HepG2 (cell line): ENCODE measurements around the gene CAMTA1.

Experiments used
- EZH2 ChIP-seq: conservative IDR thresholded peaks from 2 replicates; pipeline ENCODE4 v1.6.1; 2012; ENCODE audit warnings: mild to moderate bottlenecking, low read depth, low read length, moderate library complexity
- FOXK1 ChIP-seq: sonication (generic); formaldehyde crosslinking; IDR thresholded peaks from 2 replicates; pipeline ENCODE4 v1.4.0; 2020; ENCODE audit warnings: low read depth, missing genetic modification reagents, borderline replicate concordance
- HDAC2 ChIP-seq: sonication (generic); formaldehyde crosslinking; IDR thresholded peaks from 2 replicates; pipeline ENCODE4 v1.4.0; 2020; ENCODE audit warnings: missing genetic modification reagents
- JUNB ChIP-seq: sonication (generic); formaldehyde crosslinking; IDR thresholded peaks from 2 replicates; pipeline ENCODE4 v1.8.0; 2022; ENCODE audit warnings: missing genetic modification reagents, mild to moderate bottlenecking, borderline replicate concordance
- PAX8 ChIP-seq: sonication (generic); formaldehyde crosslinking; IDR thresholded peaks from 2 replicates; pipeline ENCODE4 v1.8.0; 2022; ENCODE audit warnings: mild to moderate bottlenecking, missing genetic modification reagents, borderline replicate concordance
- SRSF1 ChIP-seq: fragments of 200-400 bp; formaldehyde crosslinking; optimal IDR thresholded peaks from 2 replicates; pipeline ENCODE3; 2017; ENCODE audit warnings: mild to moderate bottlenecking, low read depth, low read length, moderate library complexity
- TCF7L2 ChIP-seq: IDR thresholded peaks from 2 replicates; pipeline ENCODE4 v1.6.1; 2011; ENCODE audit warnings: mild to moderate bottlenecking, low read depth, low read length, moderate library complexity
- TF ChIP-seq, protein P1 (sequence below): IDR thresholded peaks from 2 replicates; pipeline ENCODE4 v1.6.1; 2016; ENCODE audit warnings: missing biosample characterization, missing genetic modification reagents, low read depth
- TF ChIP-seq, protein P2 (sequence below): sonication (generic); formaldehyde crosslinking; IDR thresholded peaks from 2 replicates; pipeline ENCODE4 v1.5.0; 2020; ENCODE audit warnings: mild to moderate bottlenecking, missing genetic modification reagents, moderate library complexity
- TF ChIP-seq, protein P3 (sequence below): sonication (generic); formaldehyde crosslinking; IDR thresholded peaks from 2 replicates; pipeline ENCODE4 v1.4.0; 2020; ENCODE audit warnings: missing genetic modification reagents, mild to moderate bottlenecking, borderline replicate concordance

DNA sequence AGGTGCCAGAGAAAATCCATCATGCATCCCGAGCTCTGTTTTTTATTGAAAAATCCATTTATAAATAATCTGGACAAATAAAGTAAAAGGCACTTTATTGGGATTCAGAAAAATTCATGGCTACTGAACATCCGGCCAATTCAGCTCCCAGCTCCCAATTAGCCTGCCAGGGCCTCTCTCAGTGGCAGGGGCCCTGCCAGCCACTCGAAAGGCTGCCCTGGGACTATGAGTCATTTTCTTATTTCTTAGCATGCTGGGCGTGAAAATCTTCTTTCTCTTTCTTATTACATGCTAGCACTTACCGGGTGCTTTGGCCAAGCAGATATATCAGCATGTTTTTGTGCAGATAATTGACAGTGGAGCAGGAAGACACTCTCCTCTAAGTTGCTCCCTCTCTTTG lies 283.3 kb downstream of the CAMTA1 start:
- no peak for TF ChIP-seq SRSF1
- no peak for TF ChIP-seq JUNB
- TF ChIP-seq TCF7L2: no peak
- no peak for TF ChIP-seq FOXK1 (CRISPR knock-in tag)
- TF ChIP-seq HDAC2: no peak
- TF ChIP-seq, protein P1, sequence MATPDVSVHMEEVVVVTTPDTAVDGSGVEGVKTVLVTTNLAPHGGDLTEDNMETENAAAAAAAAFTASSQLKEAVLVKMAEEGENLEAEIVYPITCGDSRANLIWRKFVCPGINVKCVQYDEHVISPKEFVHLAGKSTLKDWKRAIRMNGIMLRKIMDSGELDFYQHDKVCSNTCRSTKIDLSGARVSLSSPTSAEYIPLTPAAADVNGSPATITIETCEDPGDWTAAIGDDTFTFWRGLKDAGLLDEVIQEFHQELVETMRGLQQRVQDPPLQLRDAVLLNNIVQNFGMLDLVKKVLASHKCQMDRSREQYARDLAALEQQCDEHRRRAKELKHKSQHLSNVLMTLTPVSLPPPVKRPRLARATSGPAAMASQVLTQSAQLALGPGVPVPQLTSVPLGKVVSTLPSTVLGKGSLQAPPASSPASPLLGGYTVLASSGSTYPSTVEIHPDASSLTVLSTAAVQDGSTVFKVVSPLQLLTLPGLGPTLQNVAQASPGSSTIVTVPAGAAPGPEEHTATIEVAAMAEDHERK (CRISPR knock-in tag): no peak
- TF ChIP-seq, protein P2, sequence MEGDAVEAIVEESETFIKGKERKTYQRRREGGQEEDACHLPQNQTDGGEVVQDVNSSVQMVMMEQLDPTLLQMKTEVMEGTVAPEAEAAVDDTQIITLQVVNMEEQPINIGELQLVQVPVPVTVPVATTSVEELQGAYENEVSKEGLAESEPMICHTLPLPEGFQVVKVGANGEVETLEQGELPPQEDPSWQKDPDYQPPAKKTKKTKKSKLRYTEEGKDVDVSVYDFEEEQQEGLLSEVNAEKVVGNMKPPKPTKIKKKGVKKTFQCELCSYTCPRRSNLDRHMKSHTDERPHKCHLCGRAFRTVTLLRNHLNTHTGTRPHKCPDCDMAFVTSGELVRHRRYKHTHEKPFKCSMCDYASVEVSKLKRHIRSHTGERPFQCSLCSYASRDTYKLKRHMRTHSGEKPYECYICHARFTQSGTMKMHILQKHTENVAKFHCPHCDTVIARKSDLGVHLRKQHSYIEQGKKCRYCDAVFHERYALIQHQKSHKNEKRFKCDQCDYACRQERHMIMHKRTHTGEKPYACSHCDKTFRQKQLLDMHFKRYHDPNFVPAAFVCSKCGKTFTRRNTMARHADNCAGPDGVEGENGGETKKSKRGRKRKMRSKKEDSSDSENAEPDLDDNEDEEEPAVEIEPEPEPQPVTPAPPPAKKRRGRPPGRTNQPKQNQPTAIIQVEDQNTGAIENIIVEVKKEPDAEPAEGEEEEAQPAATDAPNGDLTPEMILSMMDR (CRISPR knock-in tag): no peak
- TF ChIP-seq PAX8 (CRISPR knock-in tag): no peak
- no peak for TF ChIP-seq EZH2
- TF ChIP-seq, protein P3, sequence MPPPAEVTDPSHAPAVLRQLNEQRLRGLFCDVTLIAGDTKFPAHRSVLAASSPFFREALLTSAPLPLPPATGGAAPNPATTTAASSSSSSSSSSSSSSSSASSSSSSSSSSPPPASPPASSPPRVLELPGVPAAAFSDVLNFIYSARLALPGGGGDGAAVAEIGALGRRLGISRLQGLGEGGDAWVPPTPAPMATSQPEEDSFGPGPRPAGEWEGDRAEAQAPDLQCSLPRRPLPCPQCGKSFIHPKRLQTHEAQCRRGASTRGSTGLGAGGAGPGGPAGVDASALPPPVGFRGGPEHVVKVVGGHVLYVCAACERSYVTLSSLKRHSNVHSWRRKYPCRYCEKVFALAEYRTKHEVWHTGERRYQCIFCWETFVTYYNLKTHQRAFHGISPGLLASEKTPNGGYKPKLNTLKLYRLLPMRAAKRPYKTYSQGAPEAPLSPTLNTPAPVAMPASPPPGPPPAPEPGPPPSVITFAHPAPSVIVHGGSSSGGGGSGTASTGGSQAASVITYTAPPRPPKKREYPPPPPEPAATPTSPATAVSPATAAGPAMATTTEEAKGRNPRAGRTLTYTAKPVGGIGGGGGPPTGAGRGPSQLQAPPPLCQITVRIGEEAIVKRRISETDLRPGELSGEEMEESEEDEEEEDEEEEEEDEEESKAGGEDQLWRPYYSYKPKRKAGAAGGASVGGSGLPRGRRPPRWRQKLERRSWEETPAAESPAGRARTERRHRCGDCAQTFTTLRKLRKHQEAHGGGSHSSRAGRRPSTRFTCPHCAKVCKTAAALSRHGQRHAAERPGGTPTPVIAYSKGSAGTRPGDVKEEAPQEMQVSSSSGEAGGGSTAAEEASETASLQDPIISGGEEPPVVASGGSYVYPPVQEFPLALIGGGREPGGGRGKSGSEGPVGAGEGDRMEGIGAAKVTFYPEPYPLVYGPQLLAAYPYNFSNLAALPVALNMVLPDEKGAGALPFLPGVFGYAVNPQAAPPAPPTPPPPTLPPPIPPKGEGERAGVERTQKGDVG (CRISPR knock-in tag): no peak
